Esophagus squamous epithelium (tissue), 5 donors: ENCODE measurements around the gene DIRAS1. TPM values are rescaled to one million over a fixed set of nuclear protein-coding genes. Genes with fewer than 3 reads are reported as not detected.
A peak's percentile ranks its signal among the peaks of the same experiment; 100 is the strongest.

Experiments
- DNase-seq: peaks from one replicate; lab custom pipeline; 2025; lab: John Stamatoyannopoulos, UW
- H3K27ac ChIP-seq, 4 donors: fragments of 200-600 bp; sonication (generic); one replicate each; pipeline ENCODE4 v1.5.1; 2016 to 2019; ENCODE audit warnings: mild to moderate bottlenecking in 1 of 4
- H3K27me3 ChIP-seq, 4 donors: fragments of 200-600 bp; sonication (generic); 1 replicate in 3 of 4; 2 replicates in 1 of 4; pipeline versions ENCODE4 v1.5.1 to v1.6.0; 2017 to 2021; ENCODE audit warnings: antibody characterized with exemption in 1 of 4
- H3K36me3 ChIP-seq, 3 donors: fragments of 200-600 bp; sonication (generic); one replicate each; pipeline ENCODE4 v1.5.1; 2016 to 2019
- H3K4me1 ChIP-seq, 3 donors: fragments of 200-600 bp; sonication (generic); one replicate each; pipeline ENCODE4 v1.5.1; 2017 to 2019
- H3K4me3 ChIP-seq, 4 donors: fragments of 200-600 bp; sonication (generic); 1 replicate in 3 of 4; 2 replicates in 1 of 4; pipeline ENCODE4 v1.5.1; 2016 to 2019; ENCODE audit warnings: mild to moderate bottlenecking in 2 of 4, moderate library complexity in 1 of 4
- H3K9me3 ChIP-seq, 3 donors: fragments of 200-600 bp; sonication (generic); one replicate each; pipeline ENCODE4 v1.5.1; 2016 to 2019
- CTCF ChIP-seq, 6 experiments: fragments of 450-650 bp in 4 of 6; fragments of 200-600 bp in 2 of 6; sonication (generic) in 2 of 6; IDR thresholded peaks; one replicate each; pipeline ENCODE4 v1.5.1; 2016 to 2019; ENCODE audit warnings: antibody characterized with exemption in 6 of 6, mild to moderate bottlenecking in 4 of 6, moderate library complexity in 4 of 6
- POLR2A ChIP-seq, 4 donors: fragments of 450-650 bp; IDR thresholded peaks; one replicate each; pipeline ENCODE4 v1.6.1; 2017; ENCODE audit warnings: antibody characterized with exemption in 4 of 4, mild to moderate bottlenecking in 4 of 4, moderate library complexity in 3 of 4
- WGBS, 2 donors: methylation state at CpG; one replicate each; pipeline ENCODE4 v1.1.5; 2018; 5-methylcytosine and 5-hydroxymethylcytosine counted together
- intact Hi-C: fragments of 100-400 bp; cut with DNase I; formaldehyde crosslinking; loops from one replicate; pipeline ENCODE4 v1.15.0; 2022
- total RNA-seq, 4 donors: library from RNA; depleted of rRNA; stranded (reverse); fragments of >200 nt; gene quantifications; one replicate each; pipeline ENCODE4 v1.1.0, GENCODE V29; 2016
- donor health status: DM: yes; HTN: yes; CAD: no.

The DIRAS1 gene
- total RNA-seq, 4 donors from 2014 or later: 0.61 to 2.2 (median 1.4) TPM

GRCh38 chr19:2666344-2666994 lies 54.7 kb downstream of the DIRAS1 start:
- intact Hi-C loops: no loop called here
- H3K4me3 ChIP-seq: no peak overlapping the region
- H3K27ac ChIP-seq: no peak overlapping the region
- no peaks in the 10 kb centered on the region for H3K36me3 ChIP-seq
- H3K27me3 ChIP-seq: no peaks in the 10 kb centered on the region
- WGBS, 2 donors: 80 to 85% methylated on average over 7 to 9 of the region's 9 CpGs
- H3K9me3 ChIP-seq: peaks cover 0 to 4% (median 0%) of the 10 kb centered on the region in 3 donors
- TF ChIP-seq CTCF (IDR thresholded peaks at IDR 0.05) (no peak), POLR2A (IDR thresholded peaks at IDR 0.05) (no peak)
- H3K4me1 ChIP-seq: no peaks in the 10 kb centered on the region
- no peak for DNase-seq

GRCh38 chr19:2665103-2665502 lies 56.1 kb downstream of the DIRAS1 start:
- WGBS, 2 donors: 88 to 100% methylated on average over 3 to 5 of the region's 11 CpGs
- no peaks in the 10 kb centered on the region for H3K4me1 ChIP-seq
- H3K9me3 ChIP-seq: peaks cover 0 to 7% (median 0%) of the 10 kb centered on the region in 3 donors
- no peak overlapping the region for H3K4me3 ChIP-seq
- intact Hi-C loops: no loop called here
- TF ChIP-seq CTCF (IDR thresholded peaks at IDR 0.05) (no peak), POLR2A (IDR thresholded peaks at IDR 0.05) (no peak)
- no peak for DNase-seq
- peak overlapping the region in 2 of 4 donors; percentile 57 to 72 for H3K27ac ChIP-seq
- no peaks in the 10 kb centered on the region for H3K27me3 ChIP-seq
- H3K36me3 ChIP-seq: no peaks in the 10 kb centered on the region

Other genes starting within 250 kb of the DIRAS1 start
- gene GADD45B, start 245.2 kb downstream of the DIRAS1 start, total RNA-seq: 10 to 100 TPM; 21.6 to 40.1 (median 28.7) TPM
- 1 to 10 TPM in 3 of 4 donors, under 1 TPM in 1; 0.57 to 3.8 (median 1.6) TPM for gene GNG7, start 18.7 kb downstream of the DIRAS1 start, total RNA-seq
- 10 to 100 TPM; 14.8 to 22.1 (median 20.7) TPM for gene SLC39A3, start 18.6 kb upstream of the DIRAS1 start, total RNA-seq
- 10 to 100 TPM; 30.6 to 45.0 (median 42.8) TPM for gene SGTA, start 61.9 kb upstream of the DIRAS1 start, total RNA-seq
- 10 to 100 TPM; 57.8 to 88.6 (median 74.7) TPM for gene THOP1, start 64.1 kb upstream of the DIRAS1 start, total RNA-seq
- 1 to 10 TPM in 3 of 4 donors, under 1 TPM in 1; 0.70 to 5.1 (median 4.0) TPM for gene ZNF554, start 98.5 kb upstream of the DIRAS1 start, total RNA-seq
- 1 to 10 TPM; 2.0 to 4.4 (median 2.4) TPM for gene ZNF555, start 120.1 kb upstream of the DIRAS1 start, total RNA-seq
- gene ZNF556, start 146.0 kb upstream of the DIRAS1 start, total RNA-seq: 1 to 10 TPM in 3 of 4 donors, under 1 TPM in 1; 0.79 to 5.8 (median 2.5) TPM
- 10 to 100 TPM in 2 of 4 donors, 1 to 10 TPM in 2; 7.2 to 13.7 (median 9.8) TPM for gene ZNF57, start 179.6 kb upstream of the DIRAS1 start, total RNA-seq
- gene ZNF77, start 223.6 kb upstream of the DIRAS1 start, total RNA-seq: 1 to 10 TPM; 3.1 to 5.9 (median 4.5) TPM